ENCODE results near the gene IARS2.
"Not testable (repeated sequence)": the region's sequence is repeated elsewhere in the genome, so short reads cannot be mapped to it uniquely, and the experiment has no call there.

IARS2 gene

GRCh38 chr1:220094016-220094911 lies at the start of gene IARS2:
Gene IARS2, plus strand, starts transcription at chr1:220094132. Its CDS starts 85 bp downstream, at chr1:220094217.
- peak; percentile 42 to 90 (median 81) for DNase-seq

- DNase-seq, result no peak
Measured at GRCh38 chr1:220044678-220045355, 49.1 kb upstream of the IARS2 start.

- peak in 2 of 14 donors; percentile 3 to 44 for DNase-seq
Measured at GRCh38 chr1:220045356-220046051, 48.4 kb upstream of the IARS2 start.

GRCh38 chr1:220046052-220046930 lies 47.6 kb upstream of the IARS2 start, which contains the start of gene EPRS1:
Gene EPRS1, minus strand, starts transcription at chr1:220046505. Its CDS starts 117 bp downstream, at chr1:220046388.
- DNase-seq, result peak; percentile 32 to 98 (median 82)

GRCh38 chr1:220056374-220056773 lies 37.6 kb upstream of the IARS2 start:
- DNase-seq, result no peak

GRCh38 chr1:220060876-220061275 lies 33.1 kb upstream of the IARS2 start:
- DNase-seq, result no peak

GRCh38 chr1:220062629-220063028 lies 31.3 kb upstream of the IARS2 start:
- DNase-seq, result no peak

GRCh38 chr1:220067269-220068204 lies 26.4 kb upstream of the IARS2 start:
- DNase-seq, result no peak

- no peak for DNase-seq
Measured at GRCh38 chr1:220076861-220077762, 16.8 kb upstream of the IARS2 start.

GRCh38 chr1:220077887-220078286 lies 16.0 kb upstream of the IARS2 start:
- DNase-seq, result no peak

GRCh38 chr1:220084460-220084859 lies 9.5 kb upstream of the IARS2 start:
- no peak for DNase-seq

- DNase-seq, result not testable (repeated sequence)
Measured at GRCh38 chr1:220086261-220086686, 7.7 kb upstream of the IARS2 start.

GRCh38 chr1:220089650-220090556 lies 4.0 kb upstream of the IARS2 start, which contains the start of gene BPNT1:
Gene BPNT1, minus strand, starts transcription at chr1:220089788. Its CDS starts 9,942 bp downstream, at chr1:220079846.
- DNase-seq, result peak; percentile 21 to 97 (median 88)

- no peak for DNase-seq
Measured at GRCh38 chr1:220092694-220093093, 1.2 kb upstream of the IARS2 start.

GRCh38 chr1:220093361-220094015 lies 444 bp upstream of the IARS2 start:
- DNase-seq, result peak in 2 of 14 donors; percentile 16 to 25

GRCh38 chr1:220099826-220100225 lies 5.9 kb downstream of the IARS2 start:
- no peak for DNase-seq

GRCh38 chr1:220110473-220110872 lies 16.5 kb downstream of the IARS2 start:
- not testable (repeated sequence) for DNase-seq

GRCh38 chr1:220112600-220112999 lies 18.7 kb downstream of the IARS2 start:
- DNase-seq, result not testable (repeated sequence)

All from C1 segment of cervical spinal cord (tissue), 14 donors.